VCaP (cell line): ENCODE data around the gene PACSIN3.

ENCODE experiments used
- H3K27ac ChIP-seq: fragments of 450-650 bp; 2 replicates; pipeline ENCODE4 v1.5.1; 2017
- TF ChIP-seq, protein P1 (sequence below): fragments of 450-650 bp; conservative IDR thresholded peaks from 2 replicates; pipeline ENCODE4 v1.5.1; 2017; ENCODE audit warnings: mild to moderate bottlenecking, moderate library complexity

The PACSIN3 gene

DNA sequence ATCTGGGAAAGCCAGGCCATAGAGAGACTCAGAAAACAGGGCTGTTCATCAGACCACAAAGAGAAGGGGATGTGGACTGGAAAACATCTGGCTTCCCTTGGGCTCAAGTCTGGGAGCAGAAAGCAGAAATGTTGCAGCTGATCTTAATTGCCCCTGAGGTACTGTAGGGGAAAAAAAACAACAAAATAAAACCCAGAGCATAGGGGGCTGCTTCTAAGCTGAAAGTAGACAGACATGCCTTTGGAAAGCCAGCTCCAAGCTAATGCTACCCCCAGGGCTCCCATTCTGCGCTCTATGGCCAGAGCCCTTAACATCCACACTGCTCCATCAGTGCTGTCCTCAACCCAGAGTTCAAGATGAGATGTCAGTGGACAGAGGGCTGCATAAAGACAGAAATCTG, 2.0 kb upstream of the PACSIN3 start:
- TF ChIP-seq, protein P1, sequence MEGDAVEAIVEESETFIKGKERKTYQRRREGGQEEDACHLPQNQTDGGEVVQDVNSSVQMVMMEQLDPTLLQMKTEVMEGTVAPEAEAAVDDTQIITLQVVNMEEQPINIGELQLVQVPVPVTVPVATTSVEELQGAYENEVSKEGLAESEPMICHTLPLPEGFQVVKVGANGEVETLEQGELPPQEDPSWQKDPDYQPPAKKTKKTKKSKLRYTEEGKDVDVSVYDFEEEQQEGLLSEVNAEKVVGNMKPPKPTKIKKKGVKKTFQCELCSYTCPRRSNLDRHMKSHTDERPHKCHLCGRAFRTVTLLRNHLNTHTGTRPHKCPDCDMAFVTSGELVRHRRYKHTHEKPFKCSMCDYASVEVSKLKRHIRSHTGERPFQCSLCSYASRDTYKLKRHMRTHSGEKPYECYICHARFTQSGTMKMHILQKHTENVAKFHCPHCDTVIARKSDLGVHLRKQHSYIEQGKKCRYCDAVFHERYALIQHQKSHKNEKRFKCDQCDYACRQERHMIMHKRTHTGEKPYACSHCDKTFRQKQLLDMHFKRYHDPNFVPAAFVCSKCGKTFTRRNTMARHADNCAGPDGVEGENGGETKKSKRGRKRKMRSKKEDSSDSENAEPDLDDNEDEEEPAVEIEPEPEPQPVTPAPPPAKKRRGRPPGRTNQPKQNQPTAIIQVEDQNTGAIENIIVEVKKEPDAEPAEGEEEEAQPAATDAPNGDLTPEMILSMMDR: no peak
- peak overlapping the region; percentile 76 for H3K27ac ChIP-seq

DNA sequence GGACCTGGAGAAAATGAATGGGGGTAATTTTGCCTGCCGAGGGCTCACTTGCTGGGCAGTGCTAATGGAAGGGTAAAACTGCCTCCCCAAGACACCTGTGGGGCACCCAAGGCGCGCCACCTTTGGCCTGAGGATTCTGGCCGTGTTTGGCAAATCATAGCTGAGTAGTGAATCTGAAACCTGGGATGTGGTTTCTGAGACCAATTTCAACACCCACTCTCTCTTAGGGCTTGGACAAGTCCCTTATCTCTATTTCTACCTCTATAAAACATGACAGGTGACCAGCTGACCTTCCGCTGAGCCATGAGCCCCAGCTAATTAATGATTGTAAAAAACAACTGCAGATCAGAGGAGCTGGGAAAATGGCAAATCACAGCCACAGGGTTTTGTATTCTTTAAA, 1.5 kb upstream of the PACSIN3 start:
- peak overlapping the region; percentile 76 for H3K27ac ChIP-seq

DNA sequence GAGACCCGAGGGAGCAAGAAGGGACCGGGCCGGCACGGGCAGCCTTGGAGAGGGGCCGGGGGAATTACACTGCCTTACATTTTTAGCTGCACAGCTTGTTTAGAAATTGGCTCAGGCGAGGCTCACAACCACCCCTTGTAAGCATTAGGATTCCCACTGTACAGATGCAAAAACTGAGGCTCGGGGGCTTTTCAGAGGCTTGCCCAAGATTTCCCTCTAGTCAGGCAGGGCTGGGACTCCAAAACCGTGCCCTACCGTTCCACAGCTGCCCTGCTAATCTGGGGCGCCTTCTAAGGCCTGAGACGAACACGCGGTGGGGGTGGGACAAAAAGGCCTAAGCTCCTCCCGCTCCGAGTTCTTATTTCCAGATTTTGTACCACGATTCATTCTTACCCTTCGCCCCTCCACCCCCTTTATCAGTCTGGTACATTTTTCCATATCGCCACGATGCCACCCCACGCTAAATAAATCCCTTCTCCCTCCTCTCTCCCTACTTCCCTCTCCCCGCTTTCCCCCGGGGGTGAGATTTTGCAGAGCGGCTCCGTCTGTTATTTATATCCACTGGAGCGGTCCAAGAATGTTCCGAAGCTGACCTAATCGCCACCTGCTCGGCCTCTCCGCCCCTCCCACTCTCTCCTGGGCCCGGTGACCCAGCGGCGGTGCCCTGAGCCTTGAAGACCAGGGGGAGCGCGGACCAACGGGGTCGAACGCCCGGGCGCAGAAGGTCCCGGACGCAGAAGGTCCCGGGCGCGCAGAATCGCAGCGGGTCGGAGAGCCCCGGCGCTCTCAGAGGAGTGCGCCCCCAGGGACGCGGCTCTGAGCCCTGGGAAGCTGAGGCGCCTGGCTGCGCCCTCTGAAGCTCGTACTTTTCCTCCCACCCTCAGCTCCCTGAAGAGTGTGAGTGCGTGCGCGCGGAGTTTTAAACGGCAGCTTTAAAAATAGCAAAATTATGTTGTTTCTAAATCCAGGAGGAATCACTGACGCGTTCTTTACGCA, 764 bp upstream of the PACSIN3 start:
- TF ChIP-seq, protein P1: no peak
- peak overlapping the region; percentile 76 for H3K27ac ChIP-seq

More for the DNA sequence above, 1.5 kb upstream of the PACSIN3 start:
- TF ChIP-seq, protein P1: no peak

DNA sequence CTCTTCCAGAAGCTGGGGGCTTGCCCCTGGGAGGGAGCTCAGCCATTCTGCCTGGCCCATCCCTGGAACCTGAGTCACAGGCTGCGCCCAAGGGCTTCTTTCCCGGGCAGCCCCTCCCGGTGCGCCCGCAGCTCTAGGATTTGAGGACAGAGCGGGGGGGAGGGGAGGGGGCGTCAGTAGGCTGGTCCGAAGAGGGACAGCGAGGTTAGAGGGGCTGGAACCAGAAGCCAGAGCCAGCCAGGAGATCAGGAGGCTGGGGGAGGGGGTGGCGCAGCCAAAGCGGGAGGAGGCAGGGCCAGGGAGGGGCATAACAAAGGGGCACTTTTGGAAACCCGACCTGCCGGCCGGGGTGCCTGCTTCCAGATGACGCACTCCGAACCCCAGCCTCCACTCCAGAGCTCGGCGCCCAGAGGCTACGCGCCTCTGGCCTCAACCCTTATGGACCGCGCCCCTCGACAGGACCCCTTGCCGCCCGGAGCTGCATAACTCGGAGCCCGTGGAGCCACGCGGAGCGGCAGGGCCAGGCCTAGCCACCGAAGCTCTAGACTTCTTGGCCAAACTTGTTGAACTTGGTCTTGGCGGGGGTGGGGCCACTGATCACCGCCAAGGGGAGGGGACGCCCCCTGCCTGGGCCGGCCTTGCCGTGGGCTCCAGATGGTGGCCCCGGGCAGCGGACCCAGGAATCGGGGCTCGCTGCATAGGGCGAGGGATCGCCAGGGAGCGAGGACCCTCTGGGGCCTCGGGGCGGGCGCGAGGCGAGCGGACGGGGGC, 744 bp downstream of the PACSIN3 start:
- TF ChIP-seq, protein P1: no peak
- peak overlapping the region; percentile 76 for H3K27ac ChIP-seq

DNA sequence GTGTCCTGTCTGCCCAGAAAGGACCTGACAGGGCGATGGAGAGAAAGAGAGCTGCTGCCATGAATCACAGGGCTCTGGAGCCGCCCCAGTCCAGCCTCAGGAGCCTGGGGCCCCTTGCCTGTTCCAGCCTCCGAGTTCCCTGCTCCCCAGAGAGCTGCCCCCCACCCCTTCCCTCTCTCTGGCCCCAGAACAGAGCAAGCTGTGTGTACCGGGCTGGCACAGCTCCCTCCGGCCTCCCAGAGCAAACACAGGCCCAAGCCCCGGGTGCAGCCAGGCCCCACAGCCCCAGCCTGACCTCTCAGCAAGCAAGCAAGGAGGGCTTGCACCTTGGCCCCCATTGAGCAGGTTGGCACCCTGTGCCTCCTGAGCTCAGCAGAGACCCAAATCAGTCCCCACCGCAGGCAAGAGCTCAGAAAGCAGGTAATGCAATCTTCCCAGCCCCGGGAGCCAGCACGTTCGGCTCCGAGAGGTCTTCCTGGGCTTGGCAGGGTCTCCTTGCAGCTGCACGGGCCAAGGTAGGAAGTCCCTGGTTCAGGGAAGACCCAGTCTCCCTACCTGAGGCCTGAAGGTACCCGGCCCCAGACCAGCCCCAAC, 1.4 kb downstream of the PACSIN3 start:
- TF ChIP-seq, protein P1: no peak
- peak overlapping the region; percentile 76 for H3K27ac ChIP-seq

DNA sequence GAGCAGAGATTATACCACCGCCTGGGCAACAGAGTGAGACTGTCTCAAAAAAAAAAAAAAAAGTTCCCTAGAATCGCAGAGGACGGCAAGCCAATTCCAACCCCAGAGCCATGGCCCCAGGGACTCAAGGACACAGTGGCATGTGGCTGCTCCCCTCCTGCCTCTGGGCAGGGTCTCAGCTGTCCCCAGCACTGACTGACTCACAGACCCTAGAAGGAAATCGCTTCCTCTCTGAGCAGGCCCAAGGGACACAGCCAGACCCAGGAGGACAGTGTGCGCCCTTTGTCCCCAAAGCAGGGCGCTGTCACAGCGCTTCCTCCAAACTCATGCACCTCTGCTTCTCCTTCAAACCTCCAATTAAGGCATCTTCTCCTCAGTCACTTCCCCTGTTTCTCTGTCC, 2.3 kb downstream of the PACSIN3 start:
- peak overlapping the region; percentile 76; the same call in 1 of the 2 replicates for H3K27ac ChIP-seq
- TF ChIP-seq, protein P1: no peak
